Adipose tissue (tissue), 3 donors: ENCODE measurements around the gene SLC13A4. TPM values are rescaled to one million over a fixed set of nuclear protein-coding genes. Genes with fewer than 3 reads are reported as not detected.
"Not testable (repeated sequence)": the region's sequence is repeated elsewhere in the genome, so short reads cannot be mapped to it uniquely, and the experiment has no call there.

ENCODE experiments used
- H3K27ac ChIP-seq: one replicate; pipeline ENCODE4 v1.5.1; 2013; ENCODE audit warnings: low read depth, low read length
- WGBS, 3 donors: extraction: QIAGEN DNeasy Blood & Tissue Kit; methylation state at CpG; one replicate each; pipeline ENCODE4 v1.1.7; 2013; 5-methylcytosine and 5-hydroxymethylcytosine counted together
- polyA plus RNA-seq, 3 donors: library from polyadenylated mRNA; stranded (reverse); fragments of 200-250 nt; gene quantifications; one replicate each; pipeline ENCODE4 v1.2.3, GENCODE V29; 2013
- donor health status: healthy with polysubstance abuse.
- donor health status: Bipolar disorder and iron deficiency.
- donor health status: healthy.

Gene SLC13A4
- polyA plus RNA-seq, 3 donors: 0.01 to 0.06 TPM; not detected in 1

GRCh38 chr7:135681762-135682161 lies 46.2 kb downstream of the SLC13A4 start:
- WGBS, 3 donors: 72 to 87% (median 75%) methylated on average over 5 of the region's 5 CpGs
- H3K27ac ChIP-seq: no peak overlapping the region

- 50 to 82% (median 78%) methylated on average over 4 of the region's 4 CpGs for WGBS, 3 donors
Measured at GRCh38 chr7:135678612-135679575, 49.1 kb downstream of the SLC13A4 start.

DNA sequence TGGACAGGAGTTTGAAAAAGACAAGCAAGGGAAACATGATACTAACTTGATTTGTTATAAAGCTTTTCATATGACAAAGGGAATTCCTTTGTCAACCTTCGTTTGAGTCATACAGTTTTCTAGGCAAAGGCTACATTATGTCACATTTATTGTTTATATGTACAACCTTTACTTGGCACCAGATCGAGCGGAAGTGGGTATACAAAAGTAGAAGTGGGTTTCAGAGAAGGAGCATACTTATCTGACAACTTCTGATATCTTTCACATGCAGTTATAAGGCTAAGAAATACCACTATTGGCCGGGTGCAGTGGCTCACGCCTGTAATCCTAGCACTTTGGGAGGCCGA lies 54.7 kb downstream of the SLC13A4 start:
- H3K27ac ChIP-seq: no peak overlapping the region
- WGBS, 3 donors: 74 to 79% (median 78%) methylated on average over 6 of the region's 6 CpGs

More at GRCh38 chr7:135678612-135679575, 49.1 kb downstream of the SLC13A4 start:
- H3K27ac ChIP-seq: no peak overlapping the region

GRCh38 chr7:135672560-135673359 lies 55.2 kb downstream of the SLC13A4 start:
- WGBS, 3 donors: 61 to 67% (median 67%) methylated on average over 3 of the region's 3 CpGs
- no peak overlapping the region for H3K27ac ChIP-seq

DNA sequence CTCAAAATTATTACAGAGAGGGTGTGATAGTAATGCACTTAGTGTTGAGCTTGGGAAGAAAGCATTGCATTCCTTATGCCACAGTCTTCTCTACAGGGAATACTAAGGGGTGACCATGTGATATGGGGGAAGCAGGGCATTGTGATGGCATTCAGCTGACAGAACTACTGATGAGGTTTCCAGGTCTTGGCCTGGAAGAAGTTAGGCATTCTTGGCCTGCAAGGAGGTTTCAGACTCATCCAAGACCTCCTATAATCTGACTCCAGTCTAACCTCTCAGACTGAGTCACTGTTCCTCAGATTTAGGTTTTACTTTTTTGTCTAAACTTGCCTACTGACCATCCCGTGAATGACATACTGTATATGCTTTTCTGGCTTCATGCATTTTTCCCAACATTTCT lies 57.8 kb downstream of the SLC13A4 start:
- no peak overlapping the region for H3K27ac ChIP-seq
- WGBS, 3 donors: 47 to 70% (median 55%) methylated on average over 1 of the region's 1 CpG

DNA sequence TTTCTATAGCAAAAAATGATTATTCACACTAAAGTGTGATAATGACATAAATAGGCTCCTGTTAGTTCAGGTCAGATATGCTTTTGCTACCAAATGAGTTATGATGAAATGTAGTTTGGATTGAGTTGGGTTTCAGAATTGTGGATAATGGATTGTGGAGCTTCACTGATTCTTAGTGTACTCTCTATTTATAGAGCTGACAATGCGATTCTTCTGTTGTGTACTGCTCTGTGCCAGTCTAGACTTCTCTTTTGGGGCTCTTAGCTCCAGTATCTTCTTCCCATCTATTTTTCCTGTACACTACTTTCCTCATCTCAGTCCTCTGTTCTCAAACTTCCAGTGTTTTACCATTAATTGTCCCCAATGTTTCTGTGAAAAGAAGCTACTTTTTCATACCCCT lies 58.2 kb downstream of the SLC13A4 start:
- H3K27ac ChIP-seq: no peak overlapping the region
- WGBS, 3 donors: 81 to 89% (median 88%) methylated on average over 1 of the region's 1 CpG

DNA sequence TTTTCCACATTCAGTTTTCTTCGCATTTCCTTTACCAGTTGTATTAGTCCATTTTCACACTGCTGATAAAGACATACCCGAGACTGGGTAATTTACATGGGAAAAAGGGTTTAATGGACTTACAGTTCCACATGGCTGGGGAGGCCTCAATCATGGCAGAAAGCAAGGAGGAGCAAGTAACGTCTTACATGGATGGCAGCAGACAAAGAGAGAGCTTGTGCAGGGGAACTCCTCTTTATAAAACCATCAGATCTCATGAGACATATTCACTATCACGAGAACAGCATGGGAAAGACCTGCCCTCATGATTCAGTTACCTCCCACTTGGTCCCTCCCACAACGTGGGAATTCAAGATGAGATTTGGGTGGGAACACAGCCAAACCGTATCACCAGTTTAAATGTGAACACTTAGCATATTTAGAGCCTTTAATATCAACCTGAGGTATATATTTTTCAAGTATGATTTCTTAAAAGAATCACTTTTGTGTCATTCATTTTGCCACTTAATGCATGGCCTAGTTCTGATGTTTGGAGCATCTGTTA lies 59.1 kb downstream of the SLC13A4 start:
- 61 to 75% (median 74%) methylated on average over 6 of the region's 6 CpGs for WGBS, 3 donors
- not testable (repeated sequence) for H3K27ac ChIP-seq

DNA sequence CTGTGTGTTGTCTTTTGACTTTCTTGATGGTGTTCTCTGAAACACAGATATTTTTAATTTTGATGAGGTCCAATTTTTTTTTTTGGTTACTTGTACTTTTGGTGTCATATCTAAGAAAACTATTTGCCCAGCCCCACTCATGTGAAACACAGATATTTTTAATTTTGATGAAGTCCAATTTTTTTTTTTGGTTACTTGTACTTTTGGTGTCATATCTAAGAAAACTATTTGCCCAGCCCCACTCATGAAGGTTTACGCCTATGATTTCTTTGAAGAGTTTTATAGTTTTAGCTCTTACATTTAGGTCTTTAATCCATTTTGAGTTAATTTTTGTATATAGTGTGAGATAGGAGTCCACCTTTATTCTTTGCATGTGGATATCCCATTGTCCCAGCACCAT lies 60.4 kb downstream of the SLC13A4 start:
- not testable (repeated sequence) for H3K27ac ChIP-seq
- WGBS, 3 donors: 97 to 100% (median 98%) methylated on average over 1 of the region's 1 CpG

DNA sequence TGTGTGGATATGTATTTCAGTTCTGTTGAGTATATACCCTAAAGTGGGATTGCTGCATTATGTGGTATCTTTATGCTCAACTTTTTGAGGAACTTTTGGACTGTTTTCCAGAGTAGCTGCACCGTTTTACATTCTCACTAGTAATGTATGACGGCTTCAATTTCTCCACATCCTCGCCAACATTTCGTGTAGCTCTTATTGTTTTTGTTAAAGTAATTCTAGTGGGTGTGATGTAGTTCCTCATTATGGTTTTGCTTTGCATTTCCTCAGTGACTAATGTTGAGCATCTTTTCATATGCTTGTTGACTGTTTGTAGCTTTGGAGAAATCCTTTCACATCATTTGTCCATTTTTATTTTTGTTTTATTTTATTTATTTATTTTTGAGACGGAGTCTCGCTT lies 61.1 kb downstream of the SLC13A4 start:
- WGBS, 3 donors: 55 to 83% (median 70%) methylated on average over 6 of the region's 6 CpGs
- no peak overlapping the region for H3K27ac ChIP-seq

- no peak overlapping the region for H3K27ac ChIP-seq
- WGBS, 3 donors: 84 to 90% (median 89%) methylated on average over 11 of the region's 11 CpGs
Measured at GRCh38 chr7:135666156-135666555, 61.8 kb downstream of the SLC13A4 start.

DNA sequence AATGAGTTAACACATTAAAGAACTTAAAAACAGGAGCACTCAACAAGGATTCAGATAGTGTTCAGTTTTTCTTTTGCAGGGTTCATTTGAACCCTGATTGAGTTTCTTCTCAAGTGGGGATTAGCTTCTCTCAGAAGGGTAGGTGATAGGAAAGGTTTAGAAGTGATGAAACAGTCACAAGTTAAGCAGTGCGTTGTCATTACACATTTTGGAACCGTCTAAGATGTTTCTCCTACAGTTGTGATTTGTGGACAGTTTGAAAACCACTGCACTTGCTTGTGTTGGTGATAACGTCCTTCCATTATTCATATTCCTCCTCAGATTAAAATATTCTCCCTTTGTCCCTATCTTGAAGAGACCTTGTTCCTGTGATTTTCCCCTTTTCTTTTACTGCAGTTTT lies 62.9 kb downstream of the SLC13A4 start:
- H3K27ac ChIP-seq: no peak overlapping the region
- WGBS, 3 donors: 66 to 71% (median 71%) methylated on average over 3 of the region's 3 CpGs

DNA sequence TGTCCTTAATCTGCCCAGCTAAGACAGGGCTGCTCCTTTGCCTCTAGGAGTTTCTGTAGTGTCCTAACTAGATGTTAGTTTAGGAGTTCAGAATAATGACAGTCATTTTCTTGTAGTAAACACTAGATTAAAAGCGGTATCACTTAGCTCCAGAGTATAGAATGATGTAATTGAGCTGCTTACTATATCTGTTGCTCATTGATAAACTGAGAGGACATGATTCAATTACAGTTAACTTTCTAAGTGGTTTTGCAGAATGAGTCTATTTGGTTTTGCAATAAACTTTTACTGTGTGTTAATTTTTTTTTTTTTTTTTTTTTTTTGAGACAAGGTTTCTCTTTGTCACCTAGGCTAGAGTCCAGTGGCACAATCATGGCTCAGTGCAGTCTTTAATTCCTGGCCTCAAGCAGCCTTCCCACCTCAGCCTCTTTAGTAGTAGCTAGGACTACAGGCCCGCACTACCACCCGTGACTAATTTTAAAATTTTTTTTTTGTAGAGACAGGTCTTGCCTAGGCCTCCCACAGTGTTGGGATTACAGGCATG lies 63.9 kb downstream of the SLC13A4 start:
- H3K27ac ChIP-seq: no peak overlapping the region
- WGBS, 3 donors: 73 to 87% (median 83%) methylated on average over 3 of the region's 3 CpGs

DNA sequence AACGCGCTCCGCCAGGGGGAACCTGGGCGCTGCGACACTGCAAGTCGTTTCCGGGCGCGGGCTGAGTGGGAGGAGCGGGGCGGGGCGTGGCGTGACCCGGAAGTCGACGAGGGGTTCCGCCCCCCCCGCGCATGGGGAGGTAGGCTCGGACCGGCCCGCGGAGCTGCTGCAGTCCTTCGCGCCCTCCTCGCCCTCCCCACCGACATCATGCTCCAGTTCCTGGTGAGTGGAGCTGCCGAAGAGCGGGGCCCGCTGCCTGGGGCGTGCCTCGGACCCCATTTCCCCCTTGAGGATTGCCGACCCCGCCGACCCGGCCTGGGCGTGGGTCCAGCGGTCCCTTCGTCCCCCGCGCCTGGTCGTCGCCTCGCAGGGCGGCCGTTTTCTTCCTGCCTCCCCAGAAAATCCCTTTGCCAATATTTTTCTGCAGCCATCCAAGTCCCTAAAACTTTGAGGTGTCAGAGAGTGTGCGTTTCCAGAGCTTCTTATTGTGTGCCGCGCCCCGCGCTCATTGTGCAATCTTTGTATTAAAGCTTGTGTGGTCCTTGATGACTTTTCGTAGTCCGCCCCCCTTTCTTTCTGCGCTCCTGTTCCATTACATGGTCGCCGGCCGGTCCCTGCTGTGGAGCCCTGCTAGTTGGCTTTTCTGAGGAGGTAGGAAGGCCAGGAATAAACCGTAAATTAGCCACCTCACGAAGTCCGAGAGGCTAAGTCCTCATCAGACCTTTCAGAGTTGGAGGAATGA lies 65.4 kb downstream of the SLC13A4 start, which contains the start of gene STMP1:
Gene STMP1, plus strand, starts transcription at position 142 of the 742 bp plus-strand sequence.
- WGBS, 3 donors: 0 to 1% (median 0%) methylated on average over 50 to 60 of the region's 60 CpGs

GRCh38 chr7:135662123-135662372 lies 65.9 kb downstream of the SLC13A4 start:
- peak overlapping the region; percentile 21 for H3K27ac ChIP-seq
- 3 to 11% (median 9%) methylated on average over 17 of the region's 17 CpGs for WGBS, 3 donors

More for the DNA sequence above, 65.4 kb downstream of the SLC13A4 start, which contains the start of gene STMP1:
- peak within 1 kb of the TSS; percentile 82 for H3K27ac ChIP-seq

- peak overlapping the region; percentile 21 for H3K27ac ChIP-seq
- 49 to 66% (median 63%) methylated on average over 14 of the region's 14 CpGs for WGBS, 3 donors
Measured at GRCh38 chr7:135661311-135662122, 66.5 kb downstream of the SLC13A4 start.

- no peak overlapping the region for H3K27ac ChIP-seq
- 70 to 74% (median 74%) methylated on average over 9 of the region's 9 CpGs for WGBS, 3 donors
Measured at GRCh38 chr7:135659159-135659846, 68.7 kb downstream of the SLC13A4 start.

DNA sequence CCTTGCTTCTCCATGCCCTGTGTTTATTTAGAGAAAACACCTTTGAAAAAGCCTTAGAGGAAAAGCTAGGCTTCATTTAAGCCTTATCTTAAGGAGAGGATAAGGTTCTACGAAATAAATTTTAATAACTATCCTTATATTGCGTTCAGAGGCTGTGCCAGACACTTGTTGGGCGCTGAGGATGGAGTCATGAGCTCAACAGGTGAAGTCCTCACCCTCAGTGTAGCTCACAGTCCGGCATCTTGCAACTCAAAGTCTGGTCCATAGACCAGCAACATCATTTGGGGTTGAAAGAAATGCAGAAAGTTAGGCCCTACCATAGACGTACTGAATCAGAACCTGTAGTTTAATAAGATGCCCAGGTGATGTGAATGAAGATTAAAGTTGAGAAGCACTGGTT lies 69.4 kb downstream of the SLC13A4 start:
- WGBS, 3 donors: 86 to 94% (median 93%) methylated on average over 5 of the region's 5 CpGs

More for the DNA sequence above, 69.4 kb downstream of the SLC13A4 start:
- no peak overlapping the region for H3K27ac ChIP-seq
